ENCODE data around the gene PLEKHG4B.

PLEKHG4B gene

DNA sequence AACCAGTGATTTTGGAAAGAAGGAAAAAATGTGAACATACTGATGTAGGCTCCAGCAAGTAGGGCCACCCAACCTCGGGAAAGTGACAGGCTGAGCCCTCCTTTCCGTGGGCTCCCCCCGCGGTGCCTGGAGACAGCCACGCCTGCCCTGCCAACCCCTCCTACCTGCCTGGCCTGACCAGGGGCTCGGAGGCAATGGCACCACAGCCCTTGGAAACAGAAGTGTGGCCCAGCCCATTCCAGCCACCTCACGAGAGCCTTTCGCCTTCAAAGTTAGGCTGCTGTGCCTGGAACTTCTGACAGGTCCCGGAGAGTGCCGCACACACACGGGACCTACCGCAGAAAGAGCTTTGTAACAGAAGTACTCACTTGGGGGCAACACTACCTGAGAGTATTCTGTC lies 49.8 kb downstream of the PLEKHG4B start:
- no peaks in the 10 kb centered on the region for H3K9me3 ChIP-seq
- H3K4me1 ChIP-seq: no peaks in the 10 kb centered on the region
- no peak for DNase-seq
- no peaks in the 10 kb centered on the region for H3K27me3 ChIP-seq
- no peaks in the 10 kb centered on the region for H3K36me3 ChIP-seq
- H3K4me3 ChIP-seq (ENCODE audit: low read depth, low read length): no peak overlapping the region
- TF ChIP-seq, protein P1, sequence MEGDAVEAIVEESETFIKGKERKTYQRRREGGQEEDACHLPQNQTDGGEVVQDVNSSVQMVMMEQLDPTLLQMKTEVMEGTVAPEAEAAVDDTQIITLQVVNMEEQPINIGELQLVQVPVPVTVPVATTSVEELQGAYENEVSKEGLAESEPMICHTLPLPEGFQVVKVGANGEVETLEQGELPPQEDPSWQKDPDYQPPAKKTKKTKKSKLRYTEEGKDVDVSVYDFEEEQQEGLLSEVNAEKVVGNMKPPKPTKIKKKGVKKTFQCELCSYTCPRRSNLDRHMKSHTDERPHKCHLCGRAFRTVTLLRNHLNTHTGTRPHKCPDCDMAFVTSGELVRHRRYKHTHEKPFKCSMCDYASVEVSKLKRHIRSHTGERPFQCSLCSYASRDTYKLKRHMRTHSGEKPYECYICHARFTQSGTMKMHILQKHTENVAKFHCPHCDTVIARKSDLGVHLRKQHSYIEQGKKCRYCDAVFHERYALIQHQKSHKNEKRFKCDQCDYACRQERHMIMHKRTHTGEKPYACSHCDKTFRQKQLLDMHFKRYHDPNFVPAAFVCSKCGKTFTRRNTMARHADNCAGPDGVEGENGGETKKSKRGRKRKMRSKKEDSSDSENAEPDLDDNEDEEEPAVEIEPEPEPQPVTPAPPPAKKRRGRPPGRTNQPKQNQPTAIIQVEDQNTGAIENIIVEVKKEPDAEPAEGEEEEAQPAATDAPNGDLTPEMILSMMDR (IDR thresholded peaks at IDR 0.05; ENCODE audit: low read depth, low read length): no peak

DNA sequence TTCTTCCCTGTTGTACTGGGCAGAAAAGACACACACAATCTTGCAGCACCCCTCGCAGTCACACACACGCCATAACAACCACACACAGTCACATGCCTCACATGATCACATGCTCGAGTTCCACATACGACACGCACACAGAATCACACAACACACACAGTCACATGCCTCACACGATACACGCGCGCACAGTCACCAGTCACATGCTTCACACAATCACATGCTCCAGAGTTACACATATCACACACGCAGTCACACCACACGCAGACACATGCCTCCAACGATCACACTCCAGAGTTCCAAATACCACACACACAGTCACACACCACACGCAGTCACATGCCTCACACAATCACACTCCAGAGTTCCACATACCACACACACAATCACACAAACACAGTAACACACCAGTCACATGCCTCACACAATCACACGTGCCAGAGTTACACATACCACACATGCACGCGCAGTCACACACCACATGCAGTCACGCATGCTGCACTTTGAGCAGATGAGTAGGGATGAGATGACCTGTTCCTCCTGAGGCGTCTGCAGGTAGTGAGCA lies 50.4 kb downstream of the PLEKHG4B start:
- H3K9me3 ChIP-seq: no peaks in the 10 kb centered on the region
- no peaks in the 10 kb centered on the region for H3K36me3 ChIP-seq
- TF ChIP-seq, protein P1 (IDR thresholded peaks at IDR 0.05; ENCODE audit: low read depth, low read length): no peak
- no peaks in the 10 kb centered on the region for H3K27me3 ChIP-seq
- H3K4me1 ChIP-seq: no peaks in the 10 kb centered on the region
- DNase-seq: no peak
- no peak overlapping the region for H3K4me3 ChIP-seq (ENCODE audit: low read depth, low read length)

- no peaks in the 10 kb centered on the region for H3K36me3 ChIP-seq
- DNase-seq: no peak
- no peaks in the 10 kb centered on the region for H3K4me1 ChIP-seq
- TF ChIP-seq, protein P1 (IDR thresholded peaks at IDR 0.05; ENCODE audit: low read depth, low read length): no peak
- H3K4me3 ChIP-seq (ENCODE audit: low read depth, low read length): no peak overlapping the region
- no peaks in the 10 kb centered on the region for H3K27me3 ChIP-seq
- H3K9me3 ChIP-seq: no peaks in the 10 kb centered on the region
These were observed 51.1 kb downstream of the PLEKHG4B start for GRCh38 chr5:143041-143440.

- H3K4me1 ChIP-seq: no peaks in the 10 kb centered on the region
- TF ChIP-seq, protein P1 (IDR thresholded peaks at IDR 0.05; ENCODE audit: low read depth, low read length): no peak
- no peak overlapping the region for H3K4me3 ChIP-seq (ENCODE audit: low read depth, low read length)
- H3K27me3 ChIP-seq: no peaks in the 10 kb centered on the region
- H3K9me3 ChIP-seq: no peaks in the 10 kb centered on the region
- DNase-seq: no peak
- H3K36me3 ChIP-seq: no peaks in the 10 kb centered on the region
These were observed 53.0 kb downstream of the PLEKHG4B start for GRCh38 chr5:144941-145340.

- no peak for DNase-seq
- Histone ChIP-seq H3K27me3 (no peaks in the 10 kb centered on the region), H3K4me1 (no peaks in the 10 kb centered on the region), H3K9me3 (no peaks in the 10 kb centered on the region), H3K4me3 (ENCODE audit: low read depth, low read length) (no peak overlapping the region), H3K36me3 (no peaks in the 10 kb centered on the region)
- TF ChIP-seq, protein P1 (IDR thresholded peaks at IDR 0.05; ENCODE audit: low read depth, low read length): no peak
These were observed 53.8 kb downstream of the PLEKHG4B start for GRCh38 chr5:145585-146323.

DNA sequence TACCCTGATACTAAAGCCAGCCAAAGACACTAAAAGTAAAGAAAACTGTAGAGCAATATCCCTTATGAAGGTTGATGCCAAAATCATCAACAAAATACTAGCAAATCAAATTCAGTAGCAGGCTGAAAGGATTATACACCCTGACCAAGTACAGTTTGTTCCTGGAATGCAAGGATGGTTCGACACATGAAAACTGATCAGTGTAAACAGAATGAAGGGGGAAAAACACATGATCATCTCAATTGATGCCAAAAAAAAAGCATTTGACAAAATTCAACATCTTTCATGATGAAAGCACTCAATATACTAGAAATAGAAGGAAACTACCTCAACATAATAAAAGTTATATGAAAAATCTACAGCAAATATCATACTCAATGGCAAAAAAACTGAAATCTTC lies 55.8 kb downstream of the PLEKHG4B start:
- H3K27me3 ChIP-seq: no peaks in the 10 kb centered on the region
- no peaks in the 10 kb centered on the region for H3K9me3 ChIP-seq
- no peak for DNase-seq
- H3K36me3 ChIP-seq: no peaks in the 10 kb centered on the region
- no peak overlapping the region for H3K4me3 ChIP-seq (ENCODE audit: low read depth, low read length)
- H3K4me1 ChIP-seq: no peaks in the 10 kb centered on the region
- TF ChIP-seq, protein P1 (IDR thresholded peaks at IDR 0.05; ENCODE audit: low read depth, low read length): no peak
